K562 (cell line): ENCODE data around the gene FCGR2B. TPM values are rescaled to one million over a fixed set of nuclear protein-coding genes. Genes with fewer than 3 reads are reported as not detected.

ENCODE experiments used
- ATAC-seq: fragments of 200-7000 bp; cut with Tn5 transposase; 3 replicates; pipeline ENCODE4 v1.9.1; 2020; ENCODE audit warnings: moderate library complexity
- BruUV-seq: library from RNA; stranded (reverse); fragments of 400-500 nt; replicated peaks from 2 replicates; lab custom pipeline; 2021; lab: Mats Ljungman, UMichigan
- CTCF ChIA-PET: fragments of 300-600 bp; formaldehyde crosslinking; extraction: SDS; loops from one replicate; lab custom pipeline; 2021; ENCODE audit warnings: low intra/inter-chr PET ratio; lab: Yijun Ruan, JAX
- POLR2A ChIA-PET: fragments of 300-600, 350-650 bp; sonication (Branson Sonifier 250); formaldehyde crosslinking; extraction: SDS; loops from one replicate; lab custom pipeline; 2021; ENCODE audit warnings: antibody characterized with exemption, inconsistent platforms; lab: Yijun Ruan, JAX
- DNase-seq, 4 experiments: peaks; one replicate each; pipeline versions ENCODE4 v3.0.0 to v3.0.0-alpha.2; 2011 to 2018; ENCODE audit warnings: low spot score in 3 of 4, mixed read lengths in 3 of 4; ENCODE audit errors: extremely low read depth in 1 of 4
- FAIRE-seq: peaks from 2 replicates; lab custom pipeline; 2011; peaks lifted over from hg19 to GRCh38; lab: Jason Lieb, UNC
- H2AFZ ChIP-seq: 2 replicates; pipeline ENCODE4 v1.6.0; 2011; ENCODE audit warnings: low read depth, low read length, control low read depth, inconsistent platforms
- H3K27ac ChIP-seq: fragments of 200-600 bp; 3 replicates; pipeline ENCODE4 v1.8.0; 2011; ENCODE audit warnings: low read depth, mild to moderate bottlenecking, control low read depth, inconsistent platforms, low read length, moderate library complexity, mixed read lengths; ENCODE audit errors: extremely low read depth
- H3K27me3 ChIP-seq, 2 experiments: fragments of 300-600 bp in 1 of 2; 2 replicates in 1 of 2; 3 replicates in 1 of 2; pipeline versions ENCODE4 v1.6.0 to v1.8.0; 2011; ENCODE audit warnings: inconsistent platforms in 2 of 2, low read length in 2 of 2, mild to moderate bottlenecking in 1 of 2, mixed read lengths in 1 of 2, moderate library complexity in 1 of 2; ENCODE audit not compliant: control insufficient read depth in 2 of 2, insufficient read depth in 2 of 2
- H3K36me3 ChIP-seq: fragments of 300-600 bp; 3 replicates; pipeline ENCODE4 v1.8.0; 2011; ENCODE audit warnings: mild to moderate bottlenecking, low read length, inconsistent platforms; ENCODE audit not compliant: control insufficient read depth, insufficient read depth
- H3K4me1 ChIP-seq, 2 experiments: fragments of 200-600 bp in 1 of 2; replicated peaks in 1 of 2; 2 replicates in 1 of 2; 3 replicates in 1 of 2; pipeline versions ENCODE4 v1.5.1 to v1.8.0; 2011; ENCODE audit warnings: inconsistent platforms in 2 of 2, low read length in 2 of 2, mild to moderate bottlenecking in 1 of 2, mixed read lengths in 1 of 2, moderate library complexity in 1 of 2; ENCODE audit not compliant: control insufficient read depth in 2 of 2, insufficient read depth in 2 of 2
- H3K4me2 ChIP-seq: 2 replicates; pipeline ENCODE4 v1.6.1; 2011; ENCODE audit warnings: low read length, control low read depth, inconsistent platforms, mixed read lengths; ENCODE audit not compliant: insufficient read depth
- H3K4me3 ChIP-seq: fragments of 200-600 bp; sonication (generic), shearing (Covaris generic); 2 replicates; pipeline ENCODE4 v1.5.1; 2016; ENCODE audit warnings: control low read depth, inconsistent platforms
- H3K79me2 ChIP-seq: fragments of 200-600 bp; 3 replicates; pipeline ENCODE4 v1.8.0; 2011; ENCODE audit warnings: low read length, inconsistent platforms; ENCODE audit not compliant: control insufficient read depth, insufficient read depth
- H3K9ac ChIP-seq, 2 experiments: 2 replicates each; pipeline versions ENCODE4 v1.6.0 to v1.6.1; 2011; ENCODE audit warnings: low read depth in 2 of 2, low read length in 2 of 2, control low read depth in 1 of 2, inconsistent platforms in 1 of 2, mild to moderate bottlenecking in 1 of 2, mixed read lengths in 1 of 2; ENCODE audit not compliant: insufficient read depth in 1 of 2
- H3K9me1 ChIP-seq: one replicate; pipeline ENCODE4 v1.6.0; 2011; ENCODE audit warnings: inconsistent platforms, mild to moderate bottlenecking, low read length, moderate library complexity; ENCODE audit not compliant: control insufficient read depth, insufficient read depth
- H3K9me3 ChIP-seq: replicated peaks from 2 replicates; pipeline ENCODE4 v1.5.1; 2011; ENCODE audit warnings: low read depth, low read length, inconsistent platforms; ENCODE audit not compliant: control insufficient read depth, insufficient read depth
- H4K20me1 ChIP-seq: replicated peaks from 2 replicates; pipeline ENCODE4 v1.6.1; 2011; ENCODE audit warnings: low read length, inconsistent platforms, mixed read lengths; ENCODE audit not compliant: control insufficient read depth, insufficient read depth
- ARID4B ChIP-seq: sonication (generic); formaldehyde crosslinking; IDR thresholded peaks from 2 replicates; pipeline ENCODE4 v1.8.0; 2022; ENCODE audit warnings: mild to moderate bottlenecking, missing genetic modification reagents
- ATF3 ChIP-seq, 2 experiments: fragments of 450-650 bp in 1 of 2; sonication (generic) in 1 of 2; formaldehyde crosslinking in 1 of 2; IDR thresholded peaks in 1 of 2; conservative IDR thresholded peaks in 1 of 2; 2 replicates each; pipeline versions ENCODE4 v1.6.1 to v1.8.1; 2016 to 2023; ENCODE audit warnings: mild to moderate bottlenecking in 2 of 2, moderate library complexity in 2 of 2, inconsistent platforms in 1 of 2, missing genetic modification reagents in 1 of 2
- ESRRB ChIP-seq: fragments of 250-450 bp; sonication (Bioruptor Pico); IDR thresholded peaks from 2 replicates; pipeline ENCODE4 v1.5.0; 2020; ENCODE audit warnings: mild to moderate bottlenecking, moderate library complexity, borderline replicate concordance
- FOXA3 ChIP-seq, 2 experiments: fragments of 450-650 bp in 1 of 2; sonication (generic) in 1 of 2; formaldehyde crosslinking; IDR thresholded peaks in 1 of 2; conservative IDR thresholded peaks in 1 of 2; 2 replicates each; pipeline versions ENCODE4 v1.4.0 to v1.8.0; 2020 to 2022; ENCODE audit warnings: mild to moderate bottlenecking in 2 of 2, missing genetic modification reagents in 1 of 2
- HES1 ChIP-seq: fragments of 450-650 bp; IDR thresholded peaks from 2 replicates; pipeline ENCODE4 v1.6.1; 2016; ENCODE audit warnings: low read depth, mild to moderate bottlenecking, moderate library complexity
- LCOR ChIP-seq: sonication (generic); formaldehyde crosslinking; IDR thresholded peaks from 2 replicates; pipeline ENCODE4 v1.8.0; 2022; ENCODE audit warnings: mild to moderate bottlenecking, missing genetic modification reagents
- SMC3 ChIP-seq: conservative IDR thresholded peaks from 2 replicates; pipeline ENCODE4 v1.6.1; 2011; ENCODE audit warnings: low read depth, low read length, improper control_type of control experiment; ENCODE audit not compliant: insufficient read depth
- VEZF1 ChIP-seq: fragments of 200-800 bp; sonication (Bioruptor generic); IDR thresholded peaks from 2 replicates; pipeline ENCODE4 v1.6.1; 2017; ENCODE audit warnings: missing genetic modification characterization, missing compliant biosample characterization
- ZBTB17 ChIP-seq: fragments of 450-650 bp; formaldehyde crosslinking; IDR thresholded peaks from 2 replicates; pipeline ENCODE4 v1.4.0; 2020; ENCODE audit warnings: mild to moderate bottlenecking
- ZNF589 ChIP-seq: fragments of 200-800 bp; sonication (Bioruptor generic); IDR thresholded peaks from 2 replicates; pipeline ENCODE4 v1.6.1; 2016; ENCODE audit warnings: low read depth, missing genetic modification characterization, missing compliant biosample characterization
- WGBS: fragments of 100-300 bp; shearing (Covaris generic); methylation state at CpG from one replicate; pipeline ENCODE4 v1.1.6; 2016; ENCODE audit warnings: low coverage, mixed read lengths; ENCODE audit not compliant: insufficient coverage; ENCODE audit errors: missing lambda C conversion rate; 5-methylcytosine and 5-hydroxymethylcytosine counted together
- in situ Hi-C: fragments of 300-500 bp; cut with MboI; formaldehyde crosslinking; loops from 4 replicates; pipeline ENCODE4 v1.15.0; 2018; ENCODE audit warnings: inconsistent platforms, mixed read lengths
- intact Hi-C: fragments of 100-400 bp; cut with micrococcal nuclease; formaldehyde crosslinking; loops from 2 replicates; pipeline ENCODE4 v1.14.2; 2022
- polyA plus RNA-seq, 8 experiments: library from polyadenylated mRNA; depleted of rRNA in 4 of 8; stranded (reverse) in 5 of 8; unstranded in 3 of 8; fragments of >200 nt; fragmentation: Nextera tagmentation in 2 of 8; fragmentation: Illumina TruSeq in 1 of 8; extraction: Ambion mirVana in 2 of 8; extraction: Trizol in 1 of 8; gene quantifications; 2 replicates each; pipeline versions ENCODE4 v1.2.1 to v1.2.3, GENCODE V29; 2011 to 2014; ENCODE audit warnings: inconsistent platforms in 1 of 8, missing spikeins in 1 of 8
- total RNA-seq, 7 experiments: library from RNA; depleted of rRNA in 6 of 7; stranded (reverse); fragments of >200 nt in 6 of 7; fragmentation: Illumina TruSeq in 2 of 7; extraction: Trizol in 2 of 7; gene quantifications; 2 replicates each; pipeline versions ENCODE4 v1.2.1 to v1.2.3, GENCODE V29; 2011 to 2021; ENCODE audit warnings: low replicate concordance in 1 of 7

FCGR2B gene
- total and polyA plus RNA-seq, 9 of the 15 experiments (the other 6 are each of a cell fraction or from before 2014, with no cell fraction given), result 1.7 to 8.9 (median 3.9) TPM

GRCh38 chr1:161706482-161707347, 43.8 kb downstream of the FCGR2B start, which contains the start of gene FCRLA:
FCRLA (plus strand) TSS chr1:161707229; CDS start chr1:161707265, 36 bp downstream.
- H4K20me1 ChIP-seq, result no peaks in the 10 kb centered on the region
- CTCF ChIA-PET, result no interaction called here
- POLR2A ChIA-PET, result interaction anchor here (0.7 to 1.2 kb wide), 6 partner anchors 11 to 215 kb away, joined by 3 to 5 read pairs (median 4); no protein-coding TSS in a partner anchor
- intact Hi-C loops, result loop anchor here (2.0 kb wide), 1 partner anchor 14 kb away; the partner anchor contains the start of gene FCRLB
- H3K4me1 ChIP-seq, result peaks cover under 1 to 28% of the 10 kb centered on the region in 2 experiments
- no peaks in the 10 kb centered on the region for H3K9me1 ChIP-seq
- H3K27ac ChIP-seq, result peak within 1 kb of the TSS; percentile 48; the same call in 2 of the 3 replicates
- ATAC-seq (peak; percentile 76), FAIRE-seq (peak; percentile 85), DNase-seq (peak in 1 of 4 experiments; percentile 55)
- peak within 1 kb of the TSS; percentile 28 for H3K4me2 ChIP-seq
- H3K9me3 ChIP-seq, result no peaks in the 10 kb centered on the region
- no peak within 1 kb of the TSS for H3K4me3 ChIP-seq
- TSS peak; percentile 84 for BruUV-seq
- in situ Hi-C loops, result no loop called here
- H3K36me3 ChIP-seq, result no peaks in the 10 kb centered on the region
- no peaks in the 10 kb centered on the region for H3K27me3 ChIP-seq
- H3K9ac ChIP-seq, result peak within 1 kb of the TSS in 1 of 2 experiments; percentile 23; a peak in 1 of 4 replicates
- peak within 1 kb of the TSS; percentile 11; the same call in 1 of the 2 replicates for H2AFZ ChIP-seq
- WGBS, result 8% methylated on average over 4 of the region's 4 CpGs
- H3K79me2 ChIP-seq, result no peaks in the 10 kb centered on the region
- TF ChIP-seq LCOR (peak; percentile 35; the same call in 1 of the 2 replicates), HES1 (peak; percentile 55; the same call in 1 of the 2 replicates), VEZF1 (peak; percentile 22; the same call in 1 of the 2 replicates), ESRRB (CRISPR knock-in tag) (no peak), SMC3 (no peak), ATF3 (IDR thresholded peaks at IDR 0.05) (peak; percentile 97), ATF3 (CRISPR knock-in tag; conservative IDR thresholded peaks at IDR 0.05) (peak; percentile 84; the same call in 1 of the 2 replicates), ZBTB17 (CRISPR knock-in tag) (no peak), FOXA3 (CRISPR knock-in tag; conservative IDR thresholded peaks at IDR 0.05 in 1 of 2, IDR thresholded peaks at IDR 0.05 in 1 of 2) (0 out of 4 replicates have a peak, but pooled peaks of 1 of the 2 experiments have one; percentile 60), ZNF589 (CRISPR knock-in tag) (peak; percentile 45), ARID4B (CRISPR knock-in tag) (0 out of 2 replicates have a peak, but pooled peaks have one; percentile 43)
